ENCODE measurements around the gene SDK2.

SDK2 gene

DNA sequence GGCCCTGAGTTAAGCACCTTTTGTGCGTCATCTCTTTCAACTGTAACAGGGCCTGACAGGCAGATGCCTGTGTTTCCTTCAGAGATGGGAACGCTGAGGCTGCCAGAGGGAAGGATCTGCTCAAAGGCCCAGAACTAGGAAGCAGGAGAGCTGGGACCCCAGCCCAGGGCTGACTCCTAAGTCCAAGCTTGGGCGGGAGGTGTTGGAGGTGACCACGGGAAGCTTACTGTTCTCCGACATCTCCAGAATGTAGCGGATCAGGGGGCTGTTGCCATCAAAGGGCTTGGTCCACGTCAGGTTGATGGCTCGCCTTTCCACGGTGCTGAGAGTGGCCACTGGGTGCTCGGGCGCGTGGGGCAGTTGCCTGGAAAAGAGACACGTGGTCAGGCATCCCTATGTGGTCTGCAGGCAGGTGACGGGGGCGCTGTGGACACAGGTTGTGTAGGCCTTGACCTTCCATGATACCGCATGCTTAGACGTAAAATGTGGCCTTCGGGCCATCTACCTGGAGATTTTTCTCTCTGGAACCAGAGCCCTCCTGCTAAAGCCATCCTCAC lies 221.0 kb downstream of the SDK2 start:
- H3K4me3 ChIP-seq (ENCODE audit: low read depth, low read length), result no peak overlapping the region
- DNase-seq (ENCODE audit: low read depth), result no peak

DNA sequence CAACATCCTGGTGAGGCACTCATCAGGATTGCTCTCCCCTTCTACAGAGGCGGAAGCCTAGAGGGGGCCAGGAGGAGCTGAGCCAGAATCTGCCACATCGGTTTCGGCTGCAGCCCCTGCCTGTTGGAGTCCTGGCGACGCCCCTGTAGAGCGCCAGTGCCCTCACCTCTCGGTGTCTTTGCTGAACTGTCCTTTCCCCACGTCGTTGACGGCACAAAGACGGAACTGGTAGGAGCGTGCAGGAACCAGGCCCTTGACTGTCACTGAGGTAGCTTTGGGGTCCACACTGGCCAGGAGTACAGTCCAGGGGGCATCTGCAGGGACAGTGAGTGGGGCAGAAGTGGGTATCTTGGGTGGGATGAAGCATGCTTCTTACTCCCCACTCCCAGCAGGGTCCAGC lies 222.1 kb downstream of the SDK2 start:
- DNase-seq (ENCODE audit: low read depth), result no peak
- H3K4me3 ChIP-seq (ENCODE audit: low read depth, low read length), result no peak overlapping the region

DNA sequence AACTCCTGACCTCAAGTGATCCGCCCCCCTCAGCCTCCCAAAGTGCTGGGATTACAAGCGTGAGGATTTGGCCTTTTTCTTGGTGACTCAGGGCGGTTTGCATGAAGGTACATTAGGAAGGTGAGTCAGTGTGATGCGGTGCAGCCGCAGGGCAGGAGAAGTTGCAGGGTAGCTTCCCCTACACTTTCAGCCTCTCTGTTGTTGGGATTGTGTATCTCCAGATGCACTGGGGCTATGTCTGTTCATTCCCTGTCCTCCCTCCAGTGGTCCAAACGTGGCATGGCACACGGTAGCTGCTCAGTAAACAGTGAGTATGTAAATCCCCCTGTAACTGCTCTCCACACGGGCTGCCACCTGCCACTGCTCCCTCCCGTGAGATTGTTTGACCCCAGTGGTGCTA lies 223.3 kb downstream of the SDK2 start:
- H3K4me3 ChIP-seq (ENCODE audit: low read depth, low read length), result no peak overlapping the region
- no peak for DNase-seq (ENCODE audit: low read depth)

DNA sequence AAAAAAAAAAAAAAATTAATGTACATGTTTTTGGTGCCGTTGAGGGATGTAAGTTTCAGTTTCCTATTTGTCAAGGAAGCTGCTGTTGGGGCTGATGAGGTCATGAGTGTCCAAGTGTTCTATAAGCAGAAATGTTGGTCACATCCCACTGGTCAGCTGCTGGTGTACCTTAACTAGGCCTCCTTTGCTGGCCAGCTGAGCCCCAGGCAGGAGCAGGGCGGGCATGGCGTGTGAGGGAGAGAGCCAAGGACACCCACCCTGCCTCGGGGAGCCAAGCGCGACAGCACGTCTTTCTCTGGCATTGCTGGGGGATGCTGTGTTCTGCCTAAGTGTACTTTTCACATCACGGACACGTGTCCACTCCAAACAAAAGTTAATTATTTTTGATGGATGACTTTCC lies 224.4 kb downstream of the SDK2 start:
- no peak overlapping the region for H3K4me3 ChIP-seq (ENCODE audit: low read depth, low read length)
- DNase-seq (ENCODE audit: low read depth), result no peak

DNA sequence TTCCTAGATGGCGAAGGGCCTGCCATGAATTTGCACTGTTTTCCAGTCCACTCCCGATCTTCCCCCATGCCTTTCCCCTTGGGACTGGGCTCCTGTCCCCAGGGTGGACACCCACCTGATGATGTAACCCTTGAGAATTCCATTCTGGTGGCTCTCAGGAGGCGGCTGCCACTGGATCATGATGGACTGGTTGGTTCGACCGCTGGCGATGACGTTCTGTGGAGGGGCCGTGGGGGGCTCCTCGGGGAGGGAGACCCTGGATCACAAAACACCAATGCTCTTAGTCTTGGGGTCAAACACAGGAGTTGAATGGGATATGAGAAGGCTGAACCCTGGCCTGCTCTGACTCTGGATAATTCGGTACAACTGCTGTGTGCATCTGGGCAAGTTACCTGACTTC lies 225.2 kb downstream of the SDK2 start:
- DNase-seq (ENCODE audit: low read depth), result no peak
- H3K4me3 ChIP-seq (ENCODE audit: low read depth, low read length), result no peak overlapping the region

DNA sequence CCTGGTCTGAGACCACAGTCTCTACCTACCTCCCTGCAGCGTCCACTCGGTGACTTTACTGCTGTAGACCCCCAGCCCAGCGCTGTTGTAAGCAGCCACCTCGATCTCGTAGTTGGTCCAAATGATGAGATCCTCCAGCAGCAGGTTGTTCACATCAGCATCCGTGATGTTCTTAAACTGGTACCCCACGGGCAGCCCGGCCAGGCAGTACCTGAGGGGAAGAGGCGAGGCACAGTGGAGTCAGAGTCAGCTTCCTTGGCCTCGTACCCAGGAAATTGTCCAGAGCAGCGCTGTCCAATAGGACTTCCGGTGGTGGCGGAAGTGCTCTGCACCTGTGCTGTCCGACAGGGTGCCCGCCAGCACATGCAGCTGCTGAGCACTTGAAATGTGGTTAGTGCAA lies 228.5 kb downstream of the SDK2 start:
- no peak for DNase-seq (ENCODE audit: low read depth)
- H3K4me3 ChIP-seq (ENCODE audit: low read depth, low read length), result no peak overlapping the region

DNA sequence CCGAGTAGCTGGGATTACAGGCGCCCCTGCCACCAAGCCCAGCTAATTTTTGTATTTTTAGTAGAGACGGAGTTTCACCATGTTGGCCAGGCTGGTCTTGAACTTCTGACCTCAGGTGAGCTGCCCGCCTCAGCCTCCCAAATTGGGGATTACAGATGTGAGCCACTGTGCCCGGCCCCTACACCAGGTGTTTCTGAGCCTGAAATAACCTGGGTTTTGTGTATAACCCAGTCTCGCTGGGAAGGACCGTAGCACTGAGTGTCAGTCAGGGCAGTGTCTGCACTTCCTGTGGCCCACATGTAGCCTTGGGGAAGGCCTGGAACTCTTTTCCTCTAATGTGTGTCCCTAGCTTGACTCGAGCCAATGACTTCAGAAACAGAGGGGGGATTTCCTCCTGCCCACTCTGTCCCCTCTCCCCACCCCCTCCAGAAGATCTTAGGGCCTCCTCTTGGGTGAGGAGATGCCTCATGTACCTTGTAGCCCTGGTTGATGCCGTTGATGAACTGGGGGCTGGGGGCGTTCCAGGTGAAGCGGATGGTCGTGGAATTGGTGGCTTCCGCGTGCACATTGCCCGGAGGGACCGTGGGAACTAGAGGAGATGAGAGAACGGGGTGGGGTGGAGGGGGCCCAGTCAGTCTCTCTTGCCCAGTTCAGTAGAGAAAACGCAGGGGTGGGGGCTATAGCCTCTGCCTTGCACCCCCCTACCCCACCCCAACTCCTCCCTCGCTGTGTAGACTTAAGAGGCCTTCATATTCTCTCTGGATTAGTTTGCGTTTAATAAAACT lies 229.9 kb downstream of the SDK2 start:
- H3K4me3 ChIP-seq (ENCODE audit: low read depth, low read length), result no peak overlapping the region
- DNase-seq (ENCODE audit: low read depth), result no peak

DNA sequence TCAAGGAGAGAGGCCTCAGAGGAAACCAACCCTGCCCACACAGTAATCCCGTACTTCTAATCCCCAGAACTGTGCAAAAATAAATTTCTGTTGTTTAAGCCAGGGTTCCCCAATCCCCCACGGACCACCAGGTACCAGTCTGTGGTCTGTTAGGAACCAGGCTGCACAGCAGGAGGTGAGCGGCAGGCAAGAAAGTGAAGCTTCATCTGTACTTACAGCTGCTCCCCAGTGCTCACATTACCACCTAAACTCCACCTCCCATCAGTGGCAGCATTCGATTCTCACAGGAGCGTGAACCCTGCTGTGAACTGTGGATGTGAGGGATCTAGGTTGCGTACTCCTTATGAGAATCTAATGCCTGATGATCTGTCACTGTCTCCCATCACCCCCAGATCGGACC lies 231.3 kb downstream of the SDK2 start:
- no peak for DNase-seq (ENCODE audit: low read depth)
- H3K4me3 ChIP-seq (ENCODE audit: low read depth, low read length), result no peak overlapping the region

DNA sequence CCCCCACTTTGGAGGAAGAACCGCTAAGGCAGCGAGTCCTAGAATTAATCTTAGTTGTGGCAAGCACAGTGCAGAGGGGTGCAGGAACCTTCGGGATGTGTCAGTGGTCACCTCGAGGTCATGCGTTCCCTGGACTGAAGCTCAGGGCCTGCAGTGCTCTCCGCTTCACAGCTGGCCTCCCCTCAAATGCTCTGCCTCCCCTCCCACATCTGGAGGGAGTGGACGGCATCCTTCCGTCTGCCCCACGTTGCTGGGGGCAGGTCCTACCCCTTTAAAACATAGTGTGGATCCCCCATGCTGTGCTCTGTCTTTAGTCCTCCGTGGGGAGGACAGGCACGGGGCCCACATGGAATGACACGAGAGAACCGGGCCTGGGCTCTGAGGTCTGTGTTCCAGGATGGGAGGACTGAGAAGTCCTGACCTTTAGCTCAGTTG lies 232.9 kb downstream of the SDK2 start:
- H3K4me3 ChIP-seq (ENCODE audit: low read depth, low read length), result no peak overlapping the region
- no peak for DNase-seq (ENCODE audit: low read depth)

DNA sequence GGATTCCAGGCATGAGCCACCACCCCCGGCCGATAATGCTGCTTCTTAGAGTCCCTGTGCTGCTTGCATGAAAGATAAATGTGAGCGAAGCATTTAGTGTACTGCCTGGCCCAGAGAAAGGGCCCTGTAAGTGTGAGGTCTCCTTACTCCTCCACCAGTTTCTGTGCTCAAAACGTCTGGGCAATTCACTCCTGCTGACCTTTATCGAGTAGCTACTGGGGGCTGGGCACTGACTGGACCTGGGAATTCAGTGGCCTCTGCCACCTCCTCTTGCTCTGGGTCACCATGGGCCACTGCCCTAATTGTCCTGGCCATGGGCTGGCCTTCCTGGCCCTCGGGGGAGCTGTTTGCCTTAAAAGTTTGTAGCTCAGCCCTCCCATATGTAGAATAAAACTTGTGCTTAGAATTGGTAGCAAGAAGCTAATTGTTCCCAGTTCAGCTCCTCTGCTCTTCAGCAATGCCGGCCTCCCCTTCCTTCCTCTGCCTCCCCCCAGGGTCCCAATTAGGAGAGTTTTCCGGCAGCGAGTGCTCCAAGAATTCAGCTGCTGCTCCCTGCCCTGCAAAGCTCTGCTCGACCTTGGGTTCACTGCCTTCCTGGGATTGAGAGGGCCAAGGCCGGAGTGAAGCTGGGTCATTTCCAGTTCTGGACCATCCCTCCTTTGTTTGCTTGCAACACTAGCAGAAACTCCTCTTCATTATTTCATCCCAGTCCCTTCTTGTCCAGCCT lies 233.5 kb downstream of the SDK2 start:
- no peak for DNase-seq (ENCODE audit: low read depth)
- no peak overlapping the region for H3K4me3 ChIP-seq (ENCODE audit: low read depth, low read length)

DNA sequence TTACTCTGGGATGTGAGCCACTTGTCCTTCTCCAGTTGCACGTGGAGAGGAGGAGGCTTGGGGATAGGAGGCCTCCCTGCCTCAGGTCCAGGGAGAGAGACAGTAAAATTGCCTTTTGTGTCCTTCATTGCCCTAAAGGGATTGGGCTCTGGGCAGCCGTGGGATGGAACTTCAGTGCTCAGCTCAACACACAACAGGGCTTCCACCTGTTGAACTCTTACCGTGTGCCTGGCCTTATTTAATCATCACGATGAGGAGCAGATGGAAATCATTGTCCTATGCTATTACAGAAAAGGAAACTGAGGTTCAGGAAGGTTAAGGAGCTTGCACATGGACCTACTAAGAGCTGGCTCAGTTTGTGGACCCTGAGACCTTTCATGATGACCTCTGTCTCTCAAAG lies 240.0 kb downstream of the SDK2 start:
- no peak for DNase-seq (ENCODE audit: low read depth)
- H3K4me3 ChIP-seq (ENCODE audit: low read depth, low read length), result no peak overlapping the region

DNA sequence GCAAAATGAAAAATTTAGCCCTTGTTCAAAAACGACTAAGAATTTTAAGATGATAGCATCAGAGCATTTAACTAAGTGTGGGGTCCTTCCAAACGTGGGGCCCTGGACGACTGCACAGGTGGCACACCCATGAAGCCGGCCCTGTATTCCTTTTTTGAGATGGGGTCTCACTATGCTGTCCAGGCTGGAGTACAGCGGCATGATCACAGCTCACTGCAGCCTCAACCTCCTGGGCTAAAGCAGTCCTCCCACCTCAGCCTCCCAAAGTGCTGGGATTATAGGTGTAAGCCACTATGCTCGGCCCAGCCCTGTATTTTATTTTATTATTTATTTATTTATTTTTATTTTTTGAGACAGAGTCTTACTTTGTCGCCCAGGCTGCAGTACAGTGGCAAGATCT lies 241.8 kb downstream of the SDK2 start:
- no peak for DNase-seq (ENCODE audit: low read depth)

DNA sequence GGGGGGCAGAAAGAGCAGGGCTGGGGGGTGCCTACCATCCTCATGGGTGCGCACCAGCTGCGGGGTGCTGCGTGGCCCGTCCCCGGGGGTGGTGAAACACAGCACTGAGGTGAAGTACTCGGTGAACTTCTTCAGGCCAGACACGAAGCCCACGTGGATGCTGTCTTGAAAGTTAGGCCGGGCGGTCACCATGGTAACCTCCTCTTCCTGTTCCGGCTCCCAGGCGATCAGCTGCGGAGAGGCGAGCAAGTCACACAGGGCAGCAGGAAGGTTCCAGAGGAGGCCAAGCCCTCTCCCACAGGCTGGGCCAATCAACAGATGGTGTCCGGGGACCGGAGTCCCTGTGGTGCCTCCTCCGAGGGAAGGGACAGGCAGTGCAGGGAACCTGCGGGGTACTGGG lies 242.3 kb downstream of the SDK2 start:
- no peak overlapping the region for H3K4me3 ChIP-seq (ENCODE audit: low read depth, low read length)
- no peak for DNase-seq (ENCODE audit: low read depth)

More for the DNA sequence above, 241.8 kb downstream of the SDK2 start:
- no peak overlapping the region for H3K4me3 ChIP-seq (ENCODE audit: low read depth, low read length)

DNA sequence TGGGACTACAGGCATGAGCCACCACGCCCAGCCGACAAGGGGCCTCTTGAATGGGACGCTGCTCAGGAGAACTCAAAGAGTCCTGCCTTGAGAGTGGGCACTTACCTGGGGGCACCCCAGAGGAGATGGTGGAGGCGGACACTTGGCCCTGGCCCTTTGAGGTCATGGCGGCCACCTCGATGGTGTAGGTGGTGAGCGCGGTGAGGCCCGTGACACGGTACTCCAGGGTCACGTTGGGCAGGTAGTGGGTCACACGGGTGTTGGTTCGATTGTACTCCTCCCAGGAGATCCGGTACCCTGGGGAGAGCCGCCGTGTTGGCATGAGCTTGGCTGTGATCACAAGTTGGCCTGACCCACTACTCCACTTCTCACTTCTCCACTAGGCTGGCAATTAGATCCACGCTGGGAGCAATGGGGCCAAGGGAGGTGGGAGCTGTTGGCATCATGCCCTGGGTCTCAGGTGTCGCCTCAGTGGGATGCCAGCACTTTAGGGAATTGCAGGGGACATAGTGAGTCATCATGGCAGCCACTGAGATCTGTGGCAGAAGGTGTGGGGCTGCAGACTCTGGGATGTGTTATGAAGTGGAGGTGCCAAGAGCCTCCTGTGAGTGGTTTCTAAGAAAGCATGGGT lies 243.2 kb downstream of the SDK2 start:
- no peak overlapping the region for H3K4me3 ChIP-seq (ENCODE audit: low read depth, low read length)
- DNase-seq (ENCODE audit: low read depth), result no peak

DNA sequence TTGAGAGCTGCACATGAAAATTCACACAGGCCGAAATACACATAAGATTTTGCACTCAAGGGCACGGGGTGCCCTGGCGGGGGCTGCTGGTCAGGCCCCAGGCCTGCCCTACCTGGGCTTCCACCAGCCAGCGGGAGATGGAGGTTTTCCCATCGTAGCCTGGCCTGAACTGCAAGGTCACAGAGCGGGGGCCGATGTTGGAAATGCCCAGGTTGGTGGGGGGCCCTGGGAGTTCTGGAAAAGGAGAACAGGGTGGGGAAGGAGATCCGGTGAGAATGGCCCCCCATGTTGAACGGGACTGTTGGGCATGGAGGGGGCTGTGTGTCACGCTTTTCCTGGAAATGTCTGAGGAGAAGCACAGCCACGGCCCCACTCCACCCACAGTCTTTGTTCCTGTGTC lies 245.2 kb downstream of the SDK2 start:
- DNase-seq (ENCODE audit: low read depth), result no peak
- H3K4me3 ChIP-seq (ENCODE audit: low read depth, low read length), result no peak overlapping the region

DNA sequence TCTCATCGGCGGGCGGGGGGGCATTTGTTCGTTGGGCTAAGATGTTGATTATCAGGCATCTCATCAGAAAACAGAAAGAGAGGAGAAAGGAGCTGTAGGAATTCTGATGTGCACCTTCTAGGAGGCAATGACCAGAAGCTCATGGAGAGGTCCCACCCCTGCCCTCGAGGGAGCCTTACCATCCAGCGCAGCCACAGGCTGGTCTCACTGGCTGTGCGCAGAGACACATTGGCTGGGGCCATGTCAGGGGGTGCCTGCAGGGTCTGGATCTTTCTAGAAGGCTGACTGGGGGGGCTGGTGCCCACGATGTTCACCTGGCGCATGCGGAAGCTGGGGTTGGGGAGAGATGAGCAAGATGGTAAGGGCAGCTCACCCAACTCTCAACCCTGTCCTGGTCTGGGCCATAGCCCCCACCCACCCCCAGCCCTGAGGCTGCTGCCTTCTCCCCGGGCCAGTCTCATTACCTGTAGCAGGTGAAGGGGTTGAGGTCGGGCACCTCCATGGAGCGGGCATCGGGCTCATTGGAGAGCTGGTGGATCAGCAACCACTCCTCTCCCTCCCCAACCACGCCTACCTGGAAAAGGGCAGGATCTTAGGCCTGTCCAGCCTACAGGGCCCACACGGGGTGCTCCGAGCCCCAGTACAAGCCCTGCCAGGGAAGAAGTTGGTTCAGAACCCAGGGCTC lies 246.2 kb downstream of the SDK2 start:
- no peak overlapping the region for H3K4me3 ChIP-seq (ENCODE audit: low read depth, low read length)
- no peak for DNase-seq (ENCODE audit: low read depth)

DNA sequence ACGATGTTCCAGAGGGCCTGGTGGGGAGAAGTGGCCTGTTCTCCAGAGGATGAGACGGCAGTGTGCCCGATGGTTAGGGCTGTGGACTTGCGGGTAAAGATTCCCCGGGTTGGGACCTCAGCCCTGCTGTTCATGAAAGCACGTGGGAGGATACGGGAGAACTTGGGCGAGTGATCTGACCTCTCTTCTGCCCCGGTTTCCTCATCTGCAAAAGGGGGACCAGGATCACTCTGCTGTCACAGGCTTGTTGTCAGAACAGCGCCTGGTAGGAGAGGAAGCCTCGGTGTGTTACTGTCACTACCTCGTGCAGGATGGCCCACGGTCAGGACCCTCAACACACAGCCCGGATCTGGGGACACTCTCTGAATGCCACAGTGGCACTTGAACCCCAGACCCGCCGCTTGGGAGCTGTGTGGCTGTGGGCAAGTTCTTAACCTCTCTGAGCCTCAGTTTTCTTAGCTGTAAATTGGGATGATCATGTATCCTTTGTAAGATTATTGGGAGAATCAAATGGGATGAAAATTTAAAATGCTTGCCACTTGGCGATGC lies 246.9 kb downstream of the SDK2 start:
- no peak overlapping the region for H3K4me3 ChIP-seq (ENCODE audit: low read depth, low read length)
- DNase-seq (ENCODE audit: low read depth), result no peak

DNA sequence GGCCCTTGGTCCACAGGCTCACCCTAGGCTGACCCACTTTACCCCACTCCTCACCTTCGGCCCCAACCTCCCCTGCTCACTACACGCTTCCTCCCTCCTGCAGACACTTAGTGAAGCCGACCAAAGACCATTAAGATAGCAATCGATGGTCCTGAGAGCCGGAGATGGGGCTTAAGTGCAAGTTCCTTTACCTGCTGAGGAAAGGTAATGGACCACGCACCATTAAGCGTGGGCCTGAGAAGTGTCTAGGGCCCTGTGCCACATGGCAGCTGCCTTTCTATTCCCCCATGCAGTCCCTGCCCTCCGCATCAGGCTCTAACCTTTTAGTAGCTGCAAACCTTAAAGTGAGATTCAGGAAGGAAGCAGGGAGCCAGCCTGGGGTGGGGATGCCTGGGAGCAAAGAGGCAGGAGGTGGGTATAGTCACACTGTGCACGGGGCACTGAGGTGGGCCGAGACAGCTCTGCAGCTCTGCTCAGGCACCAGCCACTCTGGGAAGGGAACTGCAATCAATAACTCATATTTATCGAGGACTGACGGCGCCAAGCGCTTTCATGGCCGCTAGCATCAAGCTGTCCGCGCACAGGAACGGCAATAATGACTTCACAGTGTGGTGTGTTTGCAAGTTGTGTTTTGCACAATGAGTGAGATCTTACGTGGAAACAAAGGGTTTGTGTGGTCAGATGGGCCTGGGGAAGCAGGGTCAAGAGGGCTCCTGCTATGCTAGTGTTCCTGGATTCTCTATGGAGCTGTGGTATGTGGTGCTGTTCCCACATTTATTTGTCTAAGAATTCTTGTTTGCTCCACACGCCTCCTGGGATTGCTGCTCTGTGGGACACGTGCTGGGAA lies 247.6 kb downstream of the SDK2 start:
- DNase-seq (ENCODE audit: low read depth), result no peak
- H3K4me3 ChIP-seq (ENCODE audit: low read depth, low read length), result no peak overlapping the region
